GM12891 (cell line): Measurements from ENCODE around the gene APOC1.
A peak's percentile ranks its signal among the peaks of the same experiment; 100 is the strongest.

ENCODE experiments used
- DNase-seq: peaks from one replicate; pipeline ENCODE4 v3.0.0; 2011; ENCODE audit warnings: low spot score; ENCODE audit not compliant: insufficient read length
- FAIRE-seq: peaks from 2 replicates; lab custom pipeline; 2011; peaks lifted over from hg19 to GRCh38; lab: Jason Lieb, UNC
- PAX5 ChIP-seq: IDR thresholded peaks from 2 replicates; pipeline ENCODE4 v1.6.1; 2011; ENCODE audit warnings: low read length, moderate library complexity, mild to moderate bottlenecking; ENCODE audit not compliant: insufficient read depth, severe bottlenecking
- POLR2A ChIP-seq: IDR thresholded peaks from 2 replicates; pipeline ENCODE4 v1.6.1; 2011; ENCODE audit warnings: low read depth, low read length, control low read depth
- POLR2AphosphoS5 ChIP-seq: IDR thresholded peaks from 2 replicates; pipeline ENCODE4 v1.6.1; 2011; ENCODE audit warnings: low read depth, low read length, control low read depth
- POU2F2 ChIP-seq: IDR thresholded peaks from 2 replicates; pipeline ENCODE4 v1.6.1; 2011; ENCODE audit warnings: low read depth, mild to moderate bottlenecking, control low read depth, low read length, moderate library complexity
- SPI1 ChIP-seq: IDR thresholded peaks from 2 replicates; pipeline ENCODE4 v1.6.1; 2011; ENCODE audit warnings: low read depth, low read length, control low read depth
- TAF1 ChIP-seq: IDR thresholded peaks from 2 replicates; pipeline ENCODE4 v1.6.1; 2011; ENCODE audit warnings: low read depth, low read length, control low read depth

APOC1 gene

GRCh38 chr19:44889830-44890365 is 24.5 kb upstream of the APOC1 start:
- FAIRE-seq = no peak
- DNase-seq = no peak
- no peak for TF ChIP-seq POU2F2
- TF ChIP-seq POLR2AphosphoS5 = no peak
- no peak for TF ChIP-seq POLR2A
- no peak for TF ChIP-seq PAX5

GRCh38 chr19:44890366-44891015 is 23.9 kb upstream of the APOC1 start:
- peak; percentile 84 for TF ChIP-seq POLR2A
- peak; percentile 79 for TF ChIP-seq POLR2AphosphoS5
- TF ChIP-seq POU2F2 = no peak; the same call in 1 of the 2 replicates
- peak; percentile 76 for TF ChIP-seq SPI1
- peak; percentile 77 for TF ChIP-seq TAF1
- TF ChIP-seq PAX5 = no peak
- FAIRE-seq (peak; percentile 100), DNase-seq (peak; percentile 98)

- FAIRE-seq = no peak
- DNase-seq = no peak
- TF ChIP-seq POLR2AphosphoS5 (peak; percentile 44; the same call in 1 of the 2 replicates), TAF1 (peak; percentile 44; the same call in 1 of the 2 replicates), SPI1 (no peak), PAX5 (peak; percentile 10), POLR2A (peak; percentile 38; the same call in 1 of the 2 replicates), POU2F2 (no peak; the same call in 1 of the 2 replicates)
Measured at GRCh38 chr19:44891016-44891882, 23.2 kb upstream of the APOC1 start, which contains the start of gene TOMM40. Gene TOMM40, plus strand, starts transcription at chr19:44891254. Its CDS starts 162 bp downstream, at chr19:44891416.

DNA sequence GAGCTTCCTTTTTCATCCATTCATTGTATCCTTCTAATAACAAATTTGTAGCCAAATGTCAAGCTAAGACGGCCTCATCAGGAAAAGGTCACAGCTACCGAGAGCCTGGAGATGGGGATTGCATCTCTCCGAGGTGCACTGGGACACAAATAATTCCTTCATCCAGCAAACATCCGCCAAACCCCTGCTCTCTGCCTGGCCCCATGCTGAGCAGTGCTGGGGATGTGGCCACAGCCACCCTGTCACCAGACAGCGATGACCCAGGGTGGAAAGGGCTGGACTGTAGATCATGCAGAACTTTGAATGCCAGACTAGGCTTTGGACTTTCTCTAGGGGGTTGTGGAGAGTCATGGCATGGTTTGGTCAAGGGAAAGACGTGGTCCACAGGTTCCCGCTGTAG is 21.5 kb upstream of the APOC1 start:
- DNase-seq (no peak), FAIRE-seq (no peak)
- no peak for TF ChIP-seq POU2F2
- no peak for TF ChIP-seq POLR2A
- TF ChIP-seq PAX5 = no peak

- FAIRE-seq (no peak), DNase-seq (no peak)
- TF ChIP-seq TAF1 (no peak), SPI1 (no peak), POLR2AphosphoS5 (0 out of 2 replicates have a peak, but pooled peaks have one; percentile 18)
Measured at GRCh38 chr19:44893332-44894051, 20.9 kb upstream of the APOC1 start.

DNA sequence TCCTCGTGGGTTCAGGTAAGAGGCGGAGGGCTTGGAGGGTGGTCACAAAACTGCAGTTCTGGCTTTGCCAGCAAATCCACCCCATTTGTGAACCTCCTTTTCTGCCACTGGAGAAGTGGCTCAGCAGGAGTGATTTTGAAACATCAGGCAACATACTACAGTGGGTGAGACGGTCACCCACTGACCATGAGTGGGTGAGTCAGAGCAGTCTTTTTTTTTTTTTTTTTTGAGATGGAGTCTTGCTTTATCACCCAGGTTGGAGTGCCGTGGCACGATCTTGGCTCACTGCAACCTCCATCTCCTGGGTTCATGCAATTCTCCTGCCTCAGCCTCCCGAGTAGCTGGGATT is 20.4 kb upstream of the APOC1 start:
- no peak for TF ChIP-seq PAX5
- TF ChIP-seq POU2F2 = no peak
- TF ChIP-seq TAF1 = no peak
- no peak for FAIRE-seq
- DNase-seq = no peak

DNA sequence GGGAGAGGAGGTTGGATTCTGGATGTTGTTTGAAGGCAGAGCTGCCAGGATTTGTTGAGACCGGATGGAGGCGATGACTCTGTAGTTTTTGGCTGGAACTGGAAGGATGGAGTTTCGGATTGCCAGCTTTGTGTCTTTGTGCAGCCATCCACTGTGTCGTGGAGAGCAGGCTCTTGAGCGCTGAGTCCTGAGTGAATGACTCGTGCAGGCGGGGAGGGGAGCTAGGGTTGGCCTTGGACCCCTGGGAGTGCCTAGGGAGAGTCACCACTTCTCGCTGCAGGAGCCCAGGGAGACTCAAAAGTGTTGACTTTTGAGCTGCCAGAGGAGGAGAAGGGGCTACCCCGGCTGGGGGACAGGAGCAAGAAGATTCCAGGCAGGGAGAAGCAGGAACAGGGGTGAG is 19.5 kb upstream of the APOC1 start:
- FAIRE-seq (no peak), DNase-seq (no peak)
- TF ChIP-seq PAX5 (no peak), POLR2AphosphoS5 (no peak)

GRCh38 chr19:44897835-44898234 is 16.6 kb upstream of the APOC1 start:
- TF ChIP-seq POLR2AphosphoS5 (no peak), POLR2A (no peak), TAF1 (no peak), POU2F2 (no peak)
- DNase-seq = no peak
- FAIRE-seq = no peak

DNA sequence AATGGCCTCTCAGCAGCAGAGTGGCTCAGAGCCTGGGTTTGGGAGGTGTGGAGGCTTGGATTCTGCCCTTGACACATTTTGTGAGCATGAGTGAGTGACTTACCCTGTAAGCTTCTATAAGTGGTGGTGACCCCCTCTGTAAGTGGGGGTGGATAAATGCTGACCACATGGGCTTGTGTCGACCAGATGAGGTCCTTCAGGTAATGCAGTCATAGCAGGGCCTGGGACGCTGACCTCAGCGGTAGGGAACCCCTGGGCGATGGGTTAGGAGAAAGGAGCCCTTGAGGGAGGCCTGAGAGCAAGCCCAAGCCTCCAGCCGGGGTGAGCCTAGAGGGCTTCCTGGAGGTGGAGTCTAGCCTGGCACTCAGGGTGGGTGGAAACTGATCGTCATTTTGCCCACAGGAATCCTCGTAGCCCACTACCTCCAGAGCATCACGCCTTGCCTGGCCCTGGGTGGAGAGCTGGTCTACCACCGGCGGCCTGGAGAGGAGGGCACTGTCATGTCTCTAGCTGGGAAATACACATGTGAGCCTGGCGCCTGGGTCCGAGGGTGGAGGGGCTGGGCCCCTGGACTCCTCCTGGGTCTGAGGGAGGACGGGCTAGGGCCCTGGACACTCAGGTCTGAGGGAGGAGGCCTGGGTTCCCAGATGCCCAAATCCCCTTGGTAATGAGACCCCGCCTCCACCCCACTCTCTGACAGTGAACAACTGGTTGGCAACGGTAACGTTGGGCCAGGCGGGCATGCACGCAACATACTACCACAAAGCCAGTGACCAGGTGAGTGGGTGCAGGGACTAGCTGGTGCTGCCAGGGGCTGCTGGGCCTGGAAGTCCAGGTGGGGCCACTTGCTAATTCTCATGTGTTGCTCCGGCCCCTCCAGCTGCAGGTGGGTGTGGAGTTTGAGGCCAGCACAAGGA is 13.8 kb upstream of the APOC1 start:
- no peak for TF ChIP-seq PAX5
- 0 out of 2 replicates have a peak, but pooled peaks have one; percentile 22 for TF ChIP-seq POLR2A
- no peak for TF ChIP-seq SPI1
- DNase-seq (no peak), FAIRE-seq (no peak)
